ENCODE results near the gene NRXN3. TPM values are rescaled to one million over a fixed set of nuclear protein-coding genes. Genes with fewer than 3 reads are reported as not detected.

Gene NRXN3
- total RNA-seq, 3 donors from 2014 or later, result 2.1 to 27.3 (median 2.6) TPM

DNA sequence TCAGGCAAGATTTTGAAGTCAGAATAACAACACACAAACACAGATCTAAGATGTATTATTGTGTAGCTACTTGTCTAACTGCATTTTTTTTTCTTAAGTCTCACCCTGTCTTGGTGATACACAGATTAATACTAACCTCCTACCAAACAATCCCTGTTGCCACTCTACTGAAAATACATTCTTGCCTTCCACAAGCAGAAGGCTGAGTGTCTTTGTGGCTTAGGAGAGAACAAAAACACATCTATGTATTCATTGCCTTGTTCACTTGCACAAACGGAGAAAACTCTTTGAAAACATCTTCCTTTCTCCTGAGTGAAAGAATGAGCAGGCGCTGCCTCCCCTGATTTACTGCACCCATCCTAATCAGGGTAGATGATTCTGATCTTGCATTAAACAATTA lies 1398.9 kb downstream of the NRXN3 start:
- ATAC-seq, result no peak

DNA sequence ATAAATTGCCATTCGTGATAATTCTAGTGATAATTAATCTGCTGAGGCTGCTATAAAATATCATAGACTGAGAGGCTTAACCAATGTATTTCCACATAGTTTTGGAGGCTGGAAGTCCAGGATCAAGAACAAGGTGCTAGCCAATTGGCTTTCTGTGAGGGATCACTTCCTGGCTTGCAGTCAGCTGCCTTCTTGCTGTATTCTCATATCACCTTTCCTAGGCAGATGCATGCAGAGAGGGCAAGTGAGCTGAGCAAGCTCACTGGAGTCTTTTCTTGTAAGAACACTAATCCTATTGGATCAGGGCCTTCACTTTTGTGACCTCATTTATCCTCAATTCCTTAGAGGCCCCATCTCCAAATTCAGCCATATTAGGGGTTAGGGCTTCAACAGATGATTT lies 1400.5 kb downstream of the NRXN3 start:
- Histone ChIP-seq H3K4me3 (no peak overlapping the region), H3K4me1 (ENCODE audit: low read depth) (no peaks in the 10 kb centered on the region), H3K36me3 (ENCODE audit: low read depth) (no peaks in the 10 kb centered on the region), H3K9me3 (no peaks in the 10 kb centered on the region)
- DNase-seq (no peak), ATAC-seq (no peak)
- intact Hi-C loops (cut with DNase I, micrococcal nuclease), result no loop called here
- TF ChIP-seq CTCF (IDR thresholded peaks at IDR 0.05), result no peak

More for the DNA sequence above, 1398.9 kb downstream of the NRXN3 start:
- Histone ChIP-seq H3K4me1 (ENCODE audit: low read depth) (no peaks in the 10 kb centered on the region), H3K9me3 (no peaks in the 10 kb centered on the region), H3K36me3 (ENCODE audit: low read depth) (no peaks in the 10 kb centered on the region), H3K4me3 (no peak overlapping the region)
- TF ChIP-seq CTCF (IDR thresholded peaks at IDR 0.05), result no peak
- DNase-seq, result no peak
- intact Hi-C loops (cut with DNase I, micrococcal nuclease), result no loop called here

- intact Hi-C loops (cut with DNase I, micrococcal nuclease), result no loop called here
- TF ChIP-seq CTCF (IDR thresholded peaks at IDR 0.05), result no peak
- no peak overlapping the region for H3K4me3 ChIP-seq
- H3K4me1 ChIP-seq (ENCODE audit: low read depth), result no peaks in the 10 kb centered on the region
- no peaks in the 10 kb centered on the region for H3K36me3 ChIP-seq (ENCODE audit: low read depth)
- H3K9me3 ChIP-seq, result no peaks in the 10 kb centered on the region
- ATAC-seq, result no peak
- no peak for DNase-seq
These were observed 1401.2 kb downstream of the NRXN3 start for GRCh38 chr14:79571366-79571765.

DNA sequence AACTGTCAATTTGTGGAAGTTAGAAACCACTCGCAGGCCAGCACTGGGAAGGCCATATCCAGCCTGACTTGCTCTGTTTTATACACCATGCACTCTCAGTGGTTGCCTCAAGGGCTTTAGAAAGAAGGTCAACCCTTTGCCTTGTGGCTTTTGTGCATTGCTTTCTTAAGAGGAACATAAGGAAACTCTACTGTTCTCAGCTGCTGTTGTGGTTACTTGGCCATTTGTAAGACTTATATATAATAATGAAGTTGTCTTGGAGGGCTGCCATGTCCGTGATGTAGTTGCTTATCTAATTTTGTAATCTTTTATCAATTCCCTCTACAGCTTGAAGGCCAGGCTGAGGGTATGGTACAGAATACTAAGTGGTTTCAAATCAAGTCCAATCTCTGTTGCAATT lies 1403.3 kb downstream of the NRXN3 start:
- no peak for TF ChIP-seq CTCF (IDR thresholded peaks at IDR 0.05)

DNA sequence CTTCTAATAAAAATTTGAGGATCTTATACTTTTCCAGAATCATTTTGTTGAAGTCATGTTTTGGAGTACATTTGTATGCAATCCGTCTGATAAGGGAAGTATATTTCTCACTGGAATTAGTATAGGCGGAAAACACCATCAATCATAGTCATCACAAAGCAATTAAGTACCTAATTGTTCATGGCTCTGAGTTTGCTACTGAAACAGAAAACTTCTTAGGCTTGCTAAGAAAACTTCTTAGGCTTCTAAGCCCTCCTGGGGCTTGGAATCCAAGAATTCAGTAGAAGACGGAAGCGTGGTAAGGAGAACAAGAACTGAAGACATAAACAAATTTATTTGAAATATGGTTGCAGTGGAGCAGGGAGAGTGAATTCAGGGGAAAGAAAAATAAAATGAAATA lies 1404.9 kb downstream of the NRXN3 start:
- no peak for ATAC-seq
- H3K4me1 ChIP-seq (ENCODE audit: low read depth), result no peaks in the 10 kb centered on the region
- no peak for DNase-seq
- H3K9me3 ChIP-seq, result no peaks in the 10 kb centered on the region
- H3K4me3 ChIP-seq, result no peak overlapping the region
- intact Hi-C loops (cut with DNase I, micrococcal nuclease), result no loop called here
- no peaks in the 10 kb centered on the region for H3K36me3 ChIP-seq (ENCODE audit: low read depth)
- no peak for TF ChIP-seq CTCF (IDR thresholded peaks at IDR 0.05)

More for the DNA sequence above, 1403.3 kb downstream of the NRXN3 start:
- Histone ChIP-seq H3K4me3 (no peak overlapping the region), H3K36me3 (ENCODE audit: low read depth) (no peaks in the 10 kb centered on the region), H3K9me3 (no peaks in the 10 kb centered on the region), H3K4me1 (ENCODE audit: low read depth) (no peaks in the 10 kb centered on the region)
- intact Hi-C loops (cut with DNase I, micrococcal nuclease), result no loop called here
- DNase-seq, result no peak
- no peak for ATAC-seq

DNA sequence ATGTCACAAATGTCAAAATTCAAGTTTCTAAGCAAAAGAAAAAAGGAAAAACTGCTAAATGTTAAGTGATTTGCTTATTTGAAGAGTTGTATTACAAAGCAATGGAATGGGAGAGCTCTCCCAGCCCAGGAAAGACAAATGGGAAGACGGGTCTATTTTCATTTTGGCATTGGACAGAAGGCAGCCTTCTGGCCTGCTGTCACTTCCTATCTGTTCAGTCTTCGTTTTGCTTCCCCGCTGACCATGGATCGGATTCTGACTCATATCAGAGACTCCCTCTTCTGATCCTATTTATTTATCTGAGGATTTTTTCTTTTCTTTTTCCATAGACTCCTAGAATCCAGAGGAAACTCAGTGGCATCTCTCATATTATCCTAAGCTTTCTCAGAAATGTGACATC lies 1406.3 kb downstream of the NRXN3 start:
- no peak for TF ChIP-seq CTCF (IDR thresholded peaks at IDR 0.05)
- H3K36me3 ChIP-seq (ENCODE audit: low read depth), result no peaks in the 10 kb centered on the region
- DNase-seq, result no peak
- no peak for ATAC-seq
- no peaks in the 10 kb centered on the region for H3K9me3 ChIP-seq
- H3K4me3 ChIP-seq, result no peak overlapping the region
- intact Hi-C loops (cut with DNase I, micrococcal nuclease), result no loop called here
- no peaks in the 10 kb centered on the region for H3K4me1 ChIP-seq (ENCODE audit: low read depth)
